ENCODE results near the gene ENKUR.
A peak's percentile ranks its signal among the peaks of the same experiment; 100 is the strongest.
"Not testable (repeated sequence)": the region's sequence is repeated elsewhere in the genome, so short reads cannot be mapped to it uniquely, and the experiment has no call there.

The ENKUR gene

GRCh38 chr10:24973163-24973562 lies 42.8 kb downstream of the ENKUR start:
- DNase-seq (ENCODE audit: low spot score) = no peak

DNA sequence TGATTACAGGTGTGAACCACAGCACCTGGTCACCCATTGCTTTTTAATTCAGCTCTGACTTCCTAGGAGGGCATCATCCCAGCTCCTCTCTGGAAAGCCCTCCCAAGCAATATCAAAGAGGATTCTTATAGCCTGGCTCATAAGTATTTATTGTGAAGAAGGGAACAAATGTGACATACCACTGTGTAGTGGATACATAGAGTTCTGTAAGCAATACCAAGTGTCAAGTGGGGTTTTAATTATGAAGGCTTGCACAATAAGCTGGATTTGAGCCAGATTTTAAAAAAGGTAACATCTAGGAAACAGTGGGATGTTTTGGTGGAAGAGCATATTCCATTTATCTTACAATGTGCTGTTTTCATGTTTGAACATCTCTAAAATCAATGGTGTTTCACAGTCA lies 44.6 kb downstream of the ENKUR start:
- DNase-seq (ENCODE audit: low spot score) = no peak

DNA sequence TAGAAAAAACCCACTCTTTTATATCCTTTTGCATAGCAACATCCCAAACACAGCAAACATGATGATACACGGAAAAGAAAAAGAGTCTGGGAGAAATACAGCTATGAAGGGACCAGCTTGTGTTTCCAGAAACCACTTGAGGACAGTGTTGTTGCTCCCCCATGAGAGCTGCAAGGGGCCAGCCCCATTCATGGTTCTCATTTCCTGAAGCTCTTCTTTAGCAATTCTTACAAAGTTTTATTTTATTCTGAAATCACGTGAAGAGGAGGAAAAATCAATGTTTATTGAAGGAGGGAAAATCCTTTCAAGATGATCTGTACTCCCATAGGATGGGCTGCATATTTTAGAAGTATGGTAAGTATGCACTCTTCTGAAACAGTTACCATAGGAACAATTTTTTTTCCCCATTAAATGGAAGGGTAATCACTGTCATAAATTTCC lies 46.1 kb downstream of the ENKUR start:
- DNase-seq (ENCODE audit: low spot score) = no peak

GRCh38 chr10:24968951-24969350 lies 47.0 kb downstream of the ENKUR start:
- DNase-seq (ENCODE audit: low spot score) = not testable (repeated sequence)

DNA sequence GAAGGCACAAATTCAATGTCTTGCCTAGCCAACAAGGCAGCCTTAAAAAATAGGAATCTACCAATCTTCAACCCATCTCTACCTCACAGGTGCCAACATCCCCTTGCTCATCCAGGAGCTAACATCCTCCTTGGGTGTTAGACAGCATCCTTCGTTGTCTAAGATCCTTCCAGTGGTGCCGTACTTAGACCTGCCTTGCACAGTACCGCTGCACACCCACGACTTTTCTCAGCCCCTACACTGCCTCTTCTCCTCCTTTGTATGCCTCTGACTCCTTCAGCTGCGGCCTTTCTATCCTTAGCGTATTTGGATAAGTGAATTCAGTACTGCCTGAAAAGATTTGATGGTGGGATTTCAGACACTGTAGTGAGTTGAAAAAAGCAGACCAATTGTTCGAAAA lies 47.6 kb downstream of the ENKUR start:
- no peak for DNase-seq (ENCODE audit: low spot score)

GRCh38 chr10:24966962-24967481 lies 48.9 kb downstream of the ENKUR start:
- DNase-seq (ENCODE audit: low spot score) = no peak

DNA sequence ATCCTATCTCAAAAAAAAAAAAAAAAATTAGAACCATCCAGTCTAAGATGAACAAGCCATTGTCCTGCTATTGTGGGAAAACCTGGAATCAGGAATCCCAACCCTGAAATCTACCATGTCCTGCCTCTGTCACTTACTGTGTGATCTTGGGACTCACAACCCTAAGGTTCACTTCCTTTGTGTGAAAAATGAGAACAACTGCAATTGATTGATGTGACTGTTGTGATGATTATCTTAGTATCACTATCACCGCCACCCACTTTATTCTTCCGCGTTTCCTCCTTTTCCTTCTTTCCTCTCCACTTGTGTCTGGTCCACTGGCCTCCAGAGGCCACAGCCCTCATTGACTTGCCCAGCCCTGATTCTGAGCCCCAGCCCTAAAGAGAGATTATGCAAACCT lies 50.9 kb downstream of the ENKUR start:
- no peak for DNase-seq (ENCODE audit: low spot score)

DNA sequence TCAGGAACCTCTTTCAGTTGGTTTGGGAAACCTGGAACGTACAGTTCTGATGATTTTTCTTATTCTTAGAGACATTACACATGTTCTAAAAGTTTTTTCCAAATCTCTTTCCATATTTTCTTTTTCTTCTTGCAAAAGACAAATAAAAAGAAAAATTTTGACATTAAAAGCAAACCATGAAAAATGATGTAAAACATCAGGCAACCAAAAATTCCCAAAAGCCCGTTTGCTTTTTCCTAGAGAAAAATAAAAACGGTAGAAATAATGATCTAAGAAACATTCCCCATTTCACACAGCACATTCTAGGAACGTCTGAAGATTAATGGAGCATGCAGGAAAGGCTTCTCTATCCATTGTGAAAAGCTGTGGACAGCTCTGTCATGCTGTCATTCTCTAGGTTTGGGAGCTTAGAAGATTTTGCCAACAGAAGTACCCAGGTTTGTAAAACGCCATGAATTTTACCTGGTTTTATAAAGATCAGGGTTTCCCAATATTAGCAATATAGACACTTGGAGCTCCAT lies 52.4 kb downstream of the ENKUR start:
- DNase-seq (ENCODE audit: low spot score) = no peak

GRCh38 chr10:24962995-24963394 lies 53.0 kb downstream of the ENKUR start:
- DNase-seq (ENCODE audit: low spot score) = no peak

GRCh38 chr10:24961582-24961981 lies 54.4 kb downstream of the ENKUR start:
- DNase-seq (ENCODE audit: low spot score) = no peak

DNA sequence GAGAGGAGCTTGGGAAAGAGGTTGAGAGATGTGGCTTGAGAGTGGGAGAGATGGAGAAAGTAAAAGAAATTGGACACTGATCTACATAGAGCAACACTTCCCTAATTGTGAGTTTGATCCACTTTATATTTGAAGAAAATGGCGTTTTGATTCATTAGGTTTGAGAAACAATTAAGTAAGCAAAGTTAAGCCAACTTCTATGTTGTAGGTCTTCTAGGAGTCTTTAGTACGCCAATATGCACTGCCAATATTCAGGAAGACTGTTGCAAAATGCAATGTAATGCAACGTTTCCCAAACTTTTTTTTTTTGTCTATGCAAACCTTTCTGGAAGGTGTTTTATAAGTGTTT lies 56.6 kb downstream of the ENKUR start:
- DNase-seq (ENCODE audit: low spot score) = no peak

- peak; percentile 9 for DNase-seq (ENCODE audit: low spot score)
These were observed 57.1 kb downstream of the ENKUR start for GRCh38 chr10:24958721-24959381.

DNA sequence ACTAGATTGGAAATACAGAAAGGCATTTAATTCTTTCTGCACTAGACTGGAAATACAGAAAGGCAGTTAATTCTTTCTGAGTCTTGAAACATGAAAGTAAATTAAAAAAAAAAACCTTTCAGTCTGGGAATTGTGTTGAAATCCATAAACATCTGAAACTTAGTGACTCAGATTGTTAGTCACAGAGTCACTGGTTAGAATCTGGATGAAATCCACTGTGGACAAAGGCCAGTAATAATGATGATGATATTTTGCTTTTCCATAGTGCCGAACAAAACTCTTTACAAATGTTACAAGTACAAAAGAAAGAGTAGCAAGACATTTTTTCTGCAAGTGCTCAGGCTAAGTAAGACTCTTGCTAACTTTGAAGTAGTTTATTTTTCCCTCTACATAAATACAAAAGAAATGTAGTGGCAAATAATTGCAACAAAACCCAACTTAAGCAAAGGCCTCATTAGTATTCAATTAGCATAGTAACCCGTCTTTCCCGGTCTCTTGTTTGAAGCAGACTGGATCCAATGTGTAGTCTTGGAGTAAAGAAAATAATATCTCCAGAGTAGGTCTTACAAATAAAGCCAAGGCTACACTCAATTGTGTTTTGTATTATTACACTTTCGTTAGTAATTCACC lies 57.8 kb downstream of the ENKUR start:
- DNase-seq (ENCODE audit: low spot score) = peak; percentile 62

DNA sequence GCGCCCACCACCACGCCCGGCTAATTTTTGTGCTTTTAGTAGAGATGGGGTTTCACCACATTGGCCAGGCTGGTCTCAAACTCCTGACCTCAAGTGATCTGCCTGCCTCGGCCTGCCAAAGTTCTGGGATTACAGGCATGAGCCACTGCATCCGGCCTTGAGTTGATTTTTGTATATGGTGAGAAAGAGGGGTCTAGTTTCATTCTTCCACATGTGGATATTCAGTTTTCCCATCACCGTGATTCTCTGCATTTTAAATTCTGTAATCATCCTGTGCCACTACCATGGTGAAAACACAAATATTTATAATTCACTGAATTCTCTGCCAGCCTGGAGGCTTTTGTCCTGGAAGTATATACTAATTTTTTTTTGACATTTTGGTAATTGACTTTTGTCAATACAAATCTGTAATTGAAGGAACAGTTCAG lies 58.3 kb downstream of the ENKUR start:
- DNase-seq (ENCODE audit: low spot score) = not testable (repeated sequence)

DNA sequence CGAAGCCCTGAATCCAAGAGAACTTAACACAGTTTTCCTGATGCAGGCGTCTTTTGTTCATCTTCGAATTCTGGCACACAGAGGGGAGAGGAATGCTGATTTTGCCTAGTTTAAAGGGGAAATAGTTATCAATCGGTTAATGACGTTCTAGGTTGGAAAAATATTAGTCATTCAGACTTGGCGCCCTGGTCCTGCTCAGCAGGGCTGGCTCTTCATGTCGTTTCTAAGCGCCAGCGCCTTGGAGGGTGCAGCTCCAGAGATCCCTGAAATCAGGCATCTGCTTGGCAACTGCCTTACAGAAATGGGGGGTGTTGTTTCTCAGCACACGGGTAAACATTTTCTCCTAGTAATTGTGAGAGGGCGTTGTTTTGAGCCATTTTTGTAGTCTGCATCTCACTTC lies 62.3 kb downstream of the ENKUR start:
- no peak for DNase-seq (ENCODE audit: low spot score)

GRCh38 chr10:24952707-24953645 lies 63.0 kb downstream of the ENKUR start:
- peak; percentile 66 for DNase-seq (ENCODE audit: low spot score)

GRCh38 chr10:24952143-24952706 lies 63.7 kb downstream of the ENKUR start, which contains the start of gene PRTFDC1:
PRTFDC1 (minus strand) TSS chr10:24952606; CDS start chr10:24952575, 31 bp downstream.
- DNase-seq (ENCODE audit: low spot score) = peak; percentile 52

- DNase-seq (ENCODE audit: low spot score) = peak; percentile 18
These were observed 64.5 kb downstream of the ENKUR start for GRCh38 chr10:24951201-24952142.

DNA sequence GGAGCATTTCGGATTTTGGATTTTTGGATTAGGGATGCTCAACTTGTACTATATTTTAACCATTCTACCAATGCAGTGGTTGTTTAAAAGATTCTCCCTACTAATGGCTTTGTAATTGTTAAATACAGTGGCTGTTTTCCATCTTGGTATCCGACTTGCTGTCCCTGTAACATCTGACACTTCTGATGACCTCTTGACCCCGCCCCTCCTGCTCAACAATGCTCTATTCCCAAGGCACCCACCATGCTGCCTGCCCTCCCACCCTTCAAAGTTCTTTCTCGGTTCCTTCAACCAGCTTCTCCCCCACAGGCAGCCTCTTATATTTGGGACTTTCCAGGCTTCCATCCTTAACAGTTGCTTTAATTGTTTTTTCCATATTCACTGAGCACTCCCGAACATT lies 65.5 kb downstream of the ENKUR start:
- DNase-seq (ENCODE audit: low spot score) = no peak

DNA sequence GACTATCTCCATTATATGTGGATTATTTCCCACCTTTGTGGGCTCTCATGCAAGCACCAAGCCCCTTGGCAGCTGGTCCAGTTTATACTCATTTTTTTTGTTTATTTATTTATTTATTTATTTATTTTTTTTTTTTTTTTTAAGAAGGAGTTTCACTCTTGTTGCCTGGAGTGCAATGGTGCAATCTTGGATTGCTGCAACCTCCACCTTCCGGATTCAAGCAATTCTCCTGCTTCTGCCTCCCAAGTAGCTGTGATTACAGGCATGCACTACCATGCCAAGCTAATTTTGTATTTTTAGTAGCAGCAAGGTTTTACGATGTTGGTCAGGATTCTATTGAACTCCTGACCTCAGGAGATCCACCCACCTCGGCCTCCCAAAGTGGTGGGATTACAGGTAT lies 66.3 kb downstream of the ENKUR start:
- no peak for DNase-seq (ENCODE audit: low spot score)

All from hepatic stellate cell (primary cell).